Keratinocyte (primary cell): Measurements from ENCODE around the gene INPP5A. TPM values are rescaled to one million over a fixed set of nuclear protein-coding genes. Genes with fewer than 3 reads are reported as not detected.
"Not testable (repeated sequence)": the region's sequence is repeated elsewhere in the genome, so short reads cannot be mapped to it uniquely, and the experiment has no call there.

Source experiments
- DNase-seq: peaks from one replicate; pipeline ENCODE4 v3.0.0-alpha.2; 2011; ENCODE audit warnings: low read depth, missing footprints, low spot score
- FAIRE-seq: peaks from 2 replicates; lab custom pipeline; 2011; peaks lifted over from hg19 to GRCh38; lab: Jason Lieb, UNC
- H2AFZ ChIP-seq: 2 replicates; pipeline ENCODE4 v1.6.0; 2012; ENCODE audit warnings: low read length, control low read depth, inconsistent platforms; ENCODE audit not compliant: control insufficient read depth
- H3K27ac ChIP-seq: 2 replicates; pipeline ENCODE4 v1.5.1; 2011; ENCODE audit warnings: low read length; ENCODE audit not compliant: control insufficient read depth, insufficient read depth
- H3K27me3 ChIP-seq: 3 replicates; pipeline ENCODE4 v1.6.0; 2011; ENCODE audit warnings: low read length; ENCODE audit not compliant: control insufficient read depth, insufficient read depth; ENCODE audit errors: extremely low read depth
- H3K36me3 ChIP-seq, 2 experiments: 2 replicates in 1 of 2; 3 replicates in 1 of 2; pipeline ENCODE4 v1.5.1; 2011; ENCODE audit warnings: low read length in 2 of 2, mild to moderate bottlenecking in 1 of 2; ENCODE audit not compliant: control insufficient read depth in 2 of 2, insufficient read depth in 2 of 2; ENCODE audit errors: extremely low read depth in 1 of 2
- H3K4me1 ChIP-seq: 3 replicates; pipeline ENCODE4 v1.5.1; 2011; ENCODE audit warnings: low read length; ENCODE audit not compliant: control insufficient read depth, insufficient read depth; ENCODE audit errors: extremely low read depth
- H3K4me2 ChIP-seq: 3 replicates; pipeline ENCODE4 v1.6.0; 2011; ENCODE audit warnings: low read depth, low read length; ENCODE audit not compliant: control insufficient read depth, insufficient read depth; ENCODE audit errors: extremely low read depth
- H3K4me3 ChIP-seq, 3 experiments: fragments of 200-600 bp in 1 of 3; sonication (generic) in 1 of 3; 2 replicates in 2 of 3; 3 replicates in 1 of 3; pipeline ENCODE4 v1.5.1; 2011 to 2016; ENCODE audit warnings: low read length in 3 of 3, mild to moderate bottlenecking in 3 of 3, control low read depth in 2 of 3, inconsistent platforms in 1 of 3, low read depth in 1 of 3, mixed read lengths in 1 of 3, mixed run types in 1 of 3, moderate library complexity in 1 of 3; ENCODE audit not compliant: control insufficient read depth in 2 of 3, insufficient read depth in 2 of 3; ENCODE audit errors: extremely low read depth in 1 of 3
- H3K79me2 ChIP-seq: 2 replicates; pipeline ENCODE4 v1.6.0; 2012; ENCODE audit warnings: low read length; ENCODE audit not compliant: control insufficient read depth, insufficient read depth
- H3K9ac ChIP-seq: 3 replicates; pipeline ENCODE4 v1.6.0; 2011; ENCODE audit warnings: low read length; ENCODE audit not compliant: control insufficient read depth, insufficient read depth; ENCODE audit errors: extremely low read depth
- H3K9me1 ChIP-seq: 3 replicates; pipeline ENCODE4 v1.6.0; 2011; ENCODE audit warnings: low read length; ENCODE audit not compliant: control insufficient read depth, insufficient read depth; ENCODE audit errors: extremely low read depth
- H3K9me3 ChIP-seq: 2 replicates; pipeline ENCODE4 v1.5.1; 2012; ENCODE audit warnings: low read depth, low read length; ENCODE audit not compliant: control insufficient read depth
- H4K20me1 ChIP-seq: 3 replicates; pipeline ENCODE4 v1.6.0; 2011; ENCODE audit warnings: low read length; ENCODE audit not compliant: control insufficient read depth, insufficient read depth; ENCODE audit errors: extremely low read depth
- CTCF ChIP-seq, 3 experiments: IDR thresholded peaks in 1 of 3; conservative IDR thresholded peaks in 1 of 3; optimal IDR thresholded peaks in 1 of 3; 2 replicates in 2 of 3; 3 replicates in 1 of 3; pipeline versions ENCODE3 to v1.5.1; 2011; ENCODE audit warnings: low read length in 3 of 3, mild to moderate bottlenecking in 3 of 3, moderate library complexity in 2 of 3, control low read depth in 1 of 3, inconsistent platforms in 1 of 3; ENCODE audit not compliant: insufficient read depth in 2 of 3; ENCODE audit errors: extremely low read depth in 1 of 3
- EZH2 ChIP-seq: IDR thresholded peaks from one replicate; pipeline ENCODE4 v1.6.1; 2012; ENCODE audit warnings: inconsistent platforms, mild to moderate bottlenecking, low read length, moderate library complexity
- dilution Hi-C: fragments of 300-500 bp; cut with MboI; formaldehyde crosslinking; loops from one replicate; pipeline ENCODE4 v1.7.0; 2020; ENCODE audit warnings: low sequenced_read_pairs; ENCODE audit not compliant: extremely low pct_ligation_motif_present
- polyA plus RNA-seq, 5 experiments: library from polyadenylated mRNA; depleted of rRNA in 3 of 5; stranded (reverse) in 3 of 5; stranded (forward) in 1 of 5; unstranded in 1 of 5; fragments of >200 nt; gene quantifications; 1 replicate in 1 of 5; 2 replicates in 3 of 5; 3 replicates in 1 of 5; pipeline versions ENCODE4 v1.2.1 to v1.2.3, GENCODE V29; 2011 to 2012; ENCODE audit warnings: missing spikeins in 2 of 5, low read depth in 1 of 5, low replicate concordance in 1 of 5

The INPP5A gene
- polyA plus RNA-seq, 1 donor (not counting 4 experiments of a cell fraction or from before 2014, with no cell fraction given), result 11.2 TPM

- H3K79me2 ChIP-seq, result no peaks in the 10 kb centered on the region
Observed at GRCh38 chr10:132679217-132679595, 141.6 kb downstream of the INPP5A start.

GRCh38 chr10:132679640-132680039, 142.1 kb downstream of the INPP5A start:
- Histone ChIP-seq H2AFZ (no peak overlapping the region), H3K27me3 (no peaks in the 10 kb centered on the region), H3K79me2 (no peaks in the 10 kb centered on the region), H3K9ac (no peak overlapping the region), H3K4me1 (peaks cover 6% of the 10 kb centered on the region), H3K4me3 (no peak overlapping the region), H3K4me2 (no peak overlapping the region), H3K27ac (no peak overlapping the region), H3K9me3 (no peaks in the 10 kb centered on the region), H3K9me1 (no peaks in the 10 kb centered on the region), H4K20me1 (no peaks in the 10 kb centered on the region), H3K36me3 (no peaks in the 10 kb centered on the region)
- DNase-seq (no peak), FAIRE-seq (no peak)
- TF ChIP-seq EZH2 (no peak), CTCF (optimal IDR thresholded peaks at IDR 0.05 in 1 of 3, IDR thresholded peaks at IDR 0.05 in 1 of 3, conservative IDR thresholded peaks at IDR 0.05 in 1 of 3; ENCODE audit: extremely low read depth in 1 of 3, insufficient read depth in 2 of 3, low read length in 3 of 3) (no peak)
- dilution Hi-C loops, result no loop called here

More at GRCh38 chr10:132679217-132679595, 141.6 kb downstream of the INPP5A start:
- no peaks in the 10 kb centered on the region for H4K20me1 ChIP-seq
- no peak overlapping the region for H3K4me3 ChIP-seq
- H3K9ac ChIP-seq, result no peak overlapping the region
- dilution Hi-C loops, result no loop called here
- no peak overlapping the region for H2AFZ ChIP-seq
- FAIRE-seq (no peak), DNase-seq (no peak)
- H3K27me3 ChIP-seq, result no peaks in the 10 kb centered on the region
- no peak for TF ChIP-seq EZH2
- no peak for TF ChIP-seq CTCF (optimal IDR thresholded peaks at IDR 0.05 in 1 of 3, IDR thresholded peaks at IDR 0.05 in 1 of 3, conservative IDR thresholded peaks at IDR 0.05 in 1 of 3; ENCODE audit: extremely low read depth in 1 of 3, insufficient read depth in 2 of 3, low read length in 3 of 3)
- no peaks in the 10 kb centered on the region for H3K36me3 ChIP-seq
- no peak overlapping the region for H3K27ac ChIP-seq
- H3K4me1 ChIP-seq, result peaks cover 2% of the 10 kb centered on the region
- H3K9me1 ChIP-seq, result no peaks in the 10 kb centered on the region
- no peaks in the 10 kb centered on the region for H3K9me3 ChIP-seq
- H3K4me2 ChIP-seq, result no peak overlapping the region

GRCh38 chr10:132680741-132681140, 143.2 kb downstream of the INPP5A start:
- H3K4me3 ChIP-seq, H3K36me3 ChIP-seq, H3K9me1 ChIP-seq, H4K20me1 ChIP-seq, H3K9ac ChIP-seq, H3K9me3 ChIP-seq, FAIRE-seq, H3K4me2 ChIP-seq, H3K27ac ChIP-seq, H3K79me2 ChIP-seq, dilution Hi-C loops, H3K27me3 ChIP-seq, DNase-seq, H2AFZ ChIP-seq: not testable (repeated sequence)
- peaks cover 13% of the 10 kb centered on the region for H3K4me1 ChIP-seq
